T-helper 1 cell (primary cell): ENCODE data around the gene SYVN1.
"Not testable (repeated sequence)": the region's sequence is repeated elsewhere in the genome, so short reads cannot be mapped to it uniquely, and the experiment has no call there.

Source experiments
- DNase-seq, 5 donors: peaks; one replicate each; pipeline ENCODE4 v3.0.0-alpha.2; 2012 to 2020

SYVN1 gene

DNA sequence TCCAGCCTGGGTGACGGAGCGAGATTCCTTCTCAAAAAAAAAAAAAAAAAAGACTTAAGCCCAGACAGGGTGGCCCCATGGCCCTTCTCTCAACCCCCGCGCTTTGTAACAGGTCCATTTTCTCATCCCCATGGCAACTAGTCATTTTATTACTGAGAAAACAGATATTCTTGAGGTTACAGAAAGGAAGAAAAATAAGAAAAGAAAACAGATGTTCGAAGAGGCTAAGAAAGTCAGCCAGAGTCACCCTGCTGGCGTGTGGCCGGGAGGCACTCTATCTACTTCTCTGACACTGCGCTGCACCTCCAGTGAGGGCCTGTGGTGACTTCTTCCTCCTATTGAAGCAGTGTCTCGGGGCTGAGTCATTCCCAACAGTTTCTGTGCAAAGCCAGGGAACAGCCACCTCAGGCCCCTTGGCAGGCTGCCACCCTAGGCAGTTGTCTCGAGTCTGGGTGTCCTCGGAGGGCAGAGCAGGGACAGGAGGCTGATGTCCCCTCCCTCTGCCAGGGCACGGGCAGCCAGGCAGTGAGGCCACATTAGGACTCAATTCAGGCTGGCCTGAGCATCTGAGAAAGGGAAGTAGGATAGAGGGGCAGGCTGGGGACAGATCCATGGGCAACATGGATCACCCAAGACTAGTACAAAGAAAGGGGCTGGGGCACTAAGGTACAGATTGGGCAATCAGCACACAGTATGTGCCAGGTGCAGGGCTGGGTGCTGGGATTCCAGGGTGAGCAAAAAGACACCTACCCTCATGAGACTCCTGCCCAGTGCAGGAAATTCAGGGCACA lies 16.4 kb upstream of the SYVN1 start:
- DNase-seq: peak in 1 of 5 donors; percentile 14

DNA sequence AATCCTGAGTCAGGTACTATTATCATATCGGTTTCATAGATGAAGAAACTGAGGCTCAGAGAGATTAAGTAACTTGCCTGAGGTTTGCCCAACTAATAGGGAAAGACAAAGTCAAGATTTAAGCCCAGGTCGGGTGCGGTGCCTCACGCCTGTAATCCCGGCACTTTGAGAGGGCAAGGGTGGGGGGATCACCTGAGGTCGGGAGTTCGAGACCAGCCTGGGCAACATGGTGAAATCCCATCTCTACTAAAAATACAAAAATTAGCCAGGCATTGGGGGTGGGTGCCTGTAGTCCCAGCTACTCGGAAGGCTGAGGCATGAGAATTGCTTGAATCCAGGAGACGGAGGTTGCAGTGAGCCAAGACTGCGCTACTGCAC lies 15.8 kb upstream of the SYVN1 start:
- DNase-seq: not testable (repeated sequence)

DNA sequence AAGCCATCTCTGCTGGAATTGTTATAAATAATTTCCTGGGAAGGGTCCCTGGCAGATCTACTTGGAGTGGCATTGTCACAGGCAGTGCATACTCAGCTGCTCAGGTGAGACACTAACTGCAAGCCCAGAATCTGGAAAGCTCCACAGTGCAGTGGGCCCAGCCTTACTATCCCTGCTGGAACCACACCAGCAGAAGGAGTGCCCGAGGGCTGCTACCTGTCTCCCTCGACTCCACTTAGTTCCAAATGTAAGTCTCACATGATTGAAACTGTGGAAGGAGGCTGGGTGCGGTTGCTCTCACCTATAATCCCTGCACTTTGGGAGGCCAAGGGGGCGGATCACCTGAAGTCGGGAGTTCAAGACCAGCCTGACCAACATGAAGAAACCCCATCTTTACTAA lies 14.3 kb upstream of the SYVN1 start:
- DNase-seq: no peak

DNA sequence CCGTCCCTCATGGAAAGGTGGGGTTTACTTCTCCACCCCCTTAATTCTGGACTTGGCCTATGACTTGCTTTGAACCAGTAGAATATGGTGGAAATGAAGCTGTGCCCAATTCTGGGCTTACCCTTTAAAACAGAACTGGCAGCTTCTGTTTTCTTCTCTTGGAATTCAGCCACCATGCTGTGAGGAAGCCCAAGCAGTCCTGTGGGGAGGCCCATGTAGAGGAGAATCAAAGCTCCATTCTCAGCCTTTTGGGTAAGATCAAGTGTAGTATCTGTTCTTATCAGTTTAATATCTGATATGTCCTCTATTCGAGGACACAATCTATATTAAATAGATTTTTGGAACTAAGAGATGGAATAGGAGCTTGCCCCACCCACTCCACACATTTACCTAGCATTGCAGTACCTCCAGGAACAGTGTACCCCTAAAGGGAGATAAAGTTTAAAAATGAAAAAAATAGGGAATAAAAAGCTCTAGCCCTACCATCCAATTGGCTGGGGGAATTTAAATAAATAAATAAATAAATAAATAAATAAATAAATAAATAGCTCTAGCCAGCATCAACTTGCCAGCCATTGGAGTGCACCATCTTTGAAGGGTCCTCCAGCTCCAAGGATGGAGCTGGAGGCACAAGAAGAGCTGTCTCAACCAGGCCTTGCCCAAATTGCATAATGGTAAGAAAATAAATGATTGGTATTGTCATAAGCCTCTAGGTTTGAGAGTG lies 13.2 kb upstream of the SYVN1 start:
- DNase-seq: no peak

DNA sequence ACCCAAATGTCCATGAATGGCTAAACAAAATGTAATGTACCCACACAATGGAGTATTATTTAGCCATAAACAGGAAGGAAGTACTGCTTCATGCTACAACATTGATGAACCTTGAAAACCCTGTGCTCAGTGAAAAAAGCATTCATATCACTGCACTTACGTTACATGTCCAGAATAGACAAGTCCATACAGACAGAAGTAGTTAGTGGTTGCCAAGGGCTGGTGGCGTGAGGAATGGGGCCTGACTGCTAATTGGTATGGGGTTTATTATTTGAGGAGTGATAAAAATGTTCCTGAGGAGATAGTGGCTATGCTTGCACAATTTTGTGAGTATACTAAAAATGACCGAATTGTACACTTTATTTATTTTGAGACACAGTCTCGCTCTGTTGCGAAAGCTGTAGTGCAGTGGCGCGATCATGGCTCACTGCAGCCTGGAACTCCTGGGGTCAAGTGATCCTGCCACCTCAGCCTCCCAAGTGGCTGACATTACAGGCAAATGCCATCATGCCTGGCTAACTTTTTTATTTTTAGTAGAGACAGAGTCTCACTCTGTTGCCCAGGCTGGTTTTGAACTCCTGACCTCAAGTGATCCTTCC lies 7.7 kb upstream of the SYVN1 start:
- no peak for DNase-seq

DNA sequence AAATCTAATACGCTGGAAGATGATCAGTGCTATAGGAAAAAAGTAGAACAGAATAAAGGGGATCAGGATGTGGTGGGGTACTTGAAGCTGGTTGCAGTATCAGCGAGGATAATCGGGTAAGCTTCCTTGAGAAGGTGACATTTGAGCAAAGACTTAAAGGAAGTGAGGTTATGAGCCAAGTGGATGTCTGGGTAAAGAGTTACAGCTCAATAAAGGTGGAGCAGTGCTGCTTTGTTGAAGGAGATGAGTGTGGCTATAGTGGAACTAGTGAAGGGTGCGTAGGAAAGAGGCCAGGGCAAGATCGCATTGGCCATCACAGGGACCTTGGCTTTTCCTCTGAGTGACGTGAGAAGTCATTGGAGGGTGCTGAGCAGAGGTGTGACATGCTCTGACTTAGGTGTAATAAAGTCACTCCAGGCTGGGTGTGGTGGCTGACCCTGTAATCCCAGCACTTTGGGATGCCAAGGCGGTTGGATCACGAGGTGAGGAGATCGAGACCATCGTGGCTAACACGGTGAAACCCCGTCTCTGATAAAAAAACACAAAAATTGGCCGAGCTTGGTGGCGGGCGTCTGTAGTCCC lies 2.3 kb upstream of the SYVN1 start:
- DNase-seq: no peak

DNA sequence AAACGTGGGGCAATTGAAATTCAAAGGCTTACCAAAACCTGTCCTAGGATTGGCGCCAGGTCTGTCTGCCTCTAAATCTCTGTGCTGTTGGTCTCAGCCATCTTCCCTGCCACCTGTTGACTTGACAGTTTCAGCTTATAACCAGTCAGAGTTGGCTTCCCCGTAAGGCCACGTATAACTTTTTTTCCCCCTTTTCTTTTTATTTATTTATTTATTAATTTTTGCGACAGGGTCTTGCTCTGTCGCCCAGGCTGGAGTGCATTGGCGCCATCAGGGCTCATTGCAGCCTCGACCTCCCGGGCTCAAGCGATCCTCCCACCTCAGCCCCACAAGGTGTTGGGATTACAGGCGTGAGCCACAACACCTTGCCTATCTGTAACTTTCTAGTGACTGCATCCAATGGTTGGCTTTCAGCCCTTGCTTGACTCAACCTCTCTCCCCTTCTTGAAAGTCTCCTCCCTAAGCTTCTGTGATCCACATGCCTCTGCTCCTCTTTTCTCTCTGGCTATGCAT lies 1.4 kb upstream of the SYVN1 start:
- no peak for DNase-seq

DNA sequence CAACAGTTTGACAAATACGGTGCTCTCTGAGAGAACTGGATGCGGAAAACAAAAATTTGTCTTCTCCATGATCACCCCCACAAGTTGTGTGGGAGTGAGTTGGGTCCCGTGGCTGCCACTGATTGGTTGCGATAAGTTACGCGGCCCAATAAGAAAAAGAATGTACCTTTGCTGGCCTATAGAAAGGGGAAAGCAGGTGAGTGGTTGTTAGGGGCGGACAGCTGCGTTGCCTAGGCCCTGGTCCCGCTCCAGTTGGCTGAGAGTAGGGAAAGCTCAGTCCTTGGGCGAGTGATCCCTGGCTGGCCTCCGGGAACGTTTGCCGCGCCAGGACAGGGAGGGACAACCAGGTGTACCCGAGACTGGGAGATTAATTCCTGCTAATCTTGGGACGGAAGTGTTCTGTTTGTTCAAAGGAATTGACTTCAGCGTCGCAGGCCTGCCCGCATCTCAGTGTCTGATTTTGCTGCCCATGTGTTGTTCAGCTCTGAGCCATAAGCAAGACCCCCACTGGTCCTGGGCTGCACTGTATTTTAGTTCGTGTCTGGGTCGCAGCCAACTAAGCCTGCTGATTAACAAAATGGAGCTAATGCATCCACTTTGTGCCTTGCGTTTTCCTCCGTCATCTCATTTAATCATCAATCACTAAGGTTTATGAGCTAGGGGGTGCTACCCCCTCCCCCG lies 773 bp upstream of the SYVN1 start:
- peak; percentile 69 to 94 (median 79) for DNase-seq

DNA sequence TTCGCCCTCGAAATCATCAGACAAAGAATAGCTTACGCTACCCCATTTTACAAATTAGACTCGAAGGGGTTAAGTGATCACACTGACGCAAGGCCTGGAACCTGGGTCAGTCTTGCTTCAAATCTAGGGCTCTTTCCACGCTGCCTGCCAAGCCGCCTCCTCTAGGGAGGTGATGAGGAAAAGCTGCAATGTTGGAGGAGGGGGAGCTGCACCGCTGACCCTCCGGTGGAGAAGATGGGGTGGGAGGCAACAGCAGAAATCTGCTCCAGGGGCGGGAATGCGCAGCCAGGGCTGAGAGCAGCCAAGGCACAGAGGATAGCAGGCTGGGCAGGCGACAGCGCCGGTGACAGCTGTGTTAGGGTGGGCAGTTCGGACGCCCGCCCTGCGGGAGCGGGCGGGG lies 595 bp downstream of the SYVN1 start:
- DNase-seq: no peak

DNA sequence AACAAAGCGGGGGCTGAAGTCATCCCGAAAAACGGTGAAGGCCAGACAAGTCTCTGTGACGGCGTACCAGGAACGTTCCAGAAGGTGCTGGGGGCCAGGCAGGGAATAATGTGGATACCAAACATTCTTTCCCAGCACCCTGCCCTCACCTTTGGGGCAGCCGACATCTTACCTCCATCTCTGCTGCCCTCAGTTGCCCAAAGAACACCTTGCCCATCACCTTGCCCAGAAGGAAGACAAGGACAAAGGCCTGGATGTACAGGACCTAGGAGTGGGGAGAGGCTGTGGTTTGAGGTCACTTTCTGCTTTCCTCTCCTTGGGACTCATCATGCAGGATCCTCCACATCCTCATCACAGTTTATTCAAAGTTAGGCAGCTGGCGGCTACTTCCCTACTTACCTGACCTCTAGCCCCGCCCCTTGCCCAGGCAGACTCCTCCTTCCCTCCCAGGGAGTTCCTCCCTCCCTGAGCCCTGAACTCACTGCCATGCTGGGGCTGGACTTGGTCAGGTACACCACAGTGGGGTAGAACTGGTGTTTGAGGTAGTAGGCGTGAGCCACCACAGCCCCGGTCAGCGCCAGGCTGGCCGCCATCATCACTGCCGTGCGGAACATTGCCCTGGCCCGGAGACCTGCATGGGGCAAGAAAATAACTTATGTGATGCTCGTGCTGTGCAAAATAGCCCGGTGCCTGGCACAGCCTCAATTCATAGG lies 1.2 kb downstream of the SYVN1 start:
- DNase-seq: peak in 3 of 5 donors; percentile 38 to 43 (median 41)

DNA sequence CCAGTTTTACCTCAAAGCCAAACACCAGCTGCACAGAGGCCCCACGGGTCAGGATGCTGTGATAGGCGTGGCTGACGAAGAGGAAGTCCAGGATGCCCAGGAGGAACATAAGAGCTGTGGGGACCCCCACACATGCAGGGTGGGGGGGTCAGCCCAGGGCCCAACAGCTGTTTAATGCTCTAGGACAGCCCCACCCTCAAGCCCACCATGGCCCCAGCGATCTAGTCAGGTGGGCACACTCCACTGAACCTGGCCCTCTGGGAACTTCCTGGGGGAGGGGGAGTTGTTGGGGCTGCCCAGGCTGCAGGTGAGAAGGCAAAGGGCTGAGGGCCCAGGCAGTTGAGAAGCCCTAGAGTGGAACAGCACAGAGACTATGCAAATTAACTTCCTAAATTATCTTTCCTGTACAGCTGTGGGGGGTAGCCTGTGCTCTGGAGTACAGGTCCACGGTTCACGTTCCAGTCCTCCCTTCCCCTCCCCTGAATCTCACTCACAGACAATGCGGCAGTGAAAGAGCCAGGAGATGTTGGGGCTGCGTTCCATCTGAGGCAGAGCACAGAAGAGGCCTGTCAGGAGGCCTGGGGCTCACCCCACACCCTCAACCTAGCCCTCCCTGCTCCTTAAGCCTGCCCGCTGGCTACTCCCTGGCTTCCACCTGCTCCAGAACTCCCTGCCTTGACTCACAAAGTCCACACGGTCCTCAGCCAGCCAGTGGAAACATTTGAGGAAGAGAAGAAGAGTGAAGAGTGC lies 1.9 kb downstream of the SYVN1 start:
- DNase-seq: no peak

DNA sequence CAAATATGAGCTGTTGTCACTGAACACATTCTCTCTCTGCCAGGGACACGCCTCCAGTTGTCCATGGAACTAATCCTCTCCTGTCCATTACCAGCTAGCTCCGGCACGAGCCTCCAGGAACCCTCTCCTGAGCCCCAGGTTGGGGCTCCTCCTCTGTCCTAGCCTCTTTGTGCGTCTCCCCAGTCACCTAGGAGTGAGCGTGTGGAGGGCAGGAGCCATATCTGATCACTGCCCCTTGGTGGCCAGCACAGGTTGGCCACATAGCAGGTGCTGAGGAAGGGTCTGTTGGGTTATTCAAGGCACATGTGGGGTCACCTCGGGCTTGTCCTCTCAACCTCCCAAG lies 2.5 kb downstream of the SYVN1 start:
- no peak for DNase-seq

DNA sequence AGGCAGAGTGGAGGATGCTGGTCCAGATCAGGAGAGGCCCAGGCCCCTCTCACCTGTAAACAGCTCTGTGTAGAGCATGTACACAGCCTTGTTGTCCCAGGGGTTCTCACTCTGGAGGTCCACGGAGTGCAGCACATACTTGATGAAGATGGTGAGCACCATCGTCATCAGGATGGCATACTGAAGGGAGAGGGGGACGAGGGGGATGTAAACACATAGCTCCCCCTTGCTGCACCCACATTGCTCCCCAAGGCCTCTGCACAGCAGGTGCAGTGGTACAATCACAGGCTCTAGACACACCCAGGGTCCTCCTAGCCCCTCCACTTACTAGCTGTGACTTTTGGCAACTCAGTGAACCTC lies 2.9 kb downstream of the SYVN1 start:
- DNase-seq: no peak

DNA sequence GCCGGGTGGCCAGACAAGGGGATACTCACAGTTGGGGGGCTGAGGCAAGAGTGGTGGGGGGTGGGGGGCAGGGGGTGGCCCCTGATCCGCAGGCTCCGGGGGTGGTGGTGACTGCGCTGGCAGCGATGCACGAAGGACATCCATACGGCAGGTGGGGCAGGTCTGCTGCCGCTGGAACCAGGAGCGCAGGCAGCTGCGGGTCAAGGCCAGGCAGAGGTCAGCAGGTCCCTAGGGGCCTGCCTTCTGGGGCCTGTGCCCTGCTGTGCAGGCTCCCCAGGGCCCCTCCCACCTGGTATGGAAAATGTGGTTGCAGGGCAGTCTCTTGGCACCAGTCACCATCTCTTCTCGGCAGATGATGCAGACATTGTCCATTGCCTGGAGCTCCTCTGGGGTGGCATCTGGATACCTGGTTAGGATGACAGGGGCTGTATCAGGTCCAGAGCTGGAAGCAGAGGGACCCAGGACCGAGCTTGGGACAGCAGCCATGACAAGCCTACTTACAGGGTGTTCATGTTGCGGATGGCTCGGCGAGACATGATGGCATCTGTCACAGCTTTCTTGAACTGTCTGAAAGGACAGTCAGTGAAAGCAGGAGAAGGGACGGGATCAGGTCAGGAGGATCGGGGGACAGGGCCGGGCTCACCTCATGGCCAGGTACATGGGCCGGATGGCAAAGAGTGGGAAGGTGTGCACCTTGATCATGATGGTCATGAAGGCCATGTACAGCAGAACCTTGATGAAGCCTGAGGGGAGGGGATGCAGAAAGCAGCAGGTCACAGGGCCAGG lies 3.5 kb downstream of the SYVN1 start:
- no peak for DNase-seq

DNA sequence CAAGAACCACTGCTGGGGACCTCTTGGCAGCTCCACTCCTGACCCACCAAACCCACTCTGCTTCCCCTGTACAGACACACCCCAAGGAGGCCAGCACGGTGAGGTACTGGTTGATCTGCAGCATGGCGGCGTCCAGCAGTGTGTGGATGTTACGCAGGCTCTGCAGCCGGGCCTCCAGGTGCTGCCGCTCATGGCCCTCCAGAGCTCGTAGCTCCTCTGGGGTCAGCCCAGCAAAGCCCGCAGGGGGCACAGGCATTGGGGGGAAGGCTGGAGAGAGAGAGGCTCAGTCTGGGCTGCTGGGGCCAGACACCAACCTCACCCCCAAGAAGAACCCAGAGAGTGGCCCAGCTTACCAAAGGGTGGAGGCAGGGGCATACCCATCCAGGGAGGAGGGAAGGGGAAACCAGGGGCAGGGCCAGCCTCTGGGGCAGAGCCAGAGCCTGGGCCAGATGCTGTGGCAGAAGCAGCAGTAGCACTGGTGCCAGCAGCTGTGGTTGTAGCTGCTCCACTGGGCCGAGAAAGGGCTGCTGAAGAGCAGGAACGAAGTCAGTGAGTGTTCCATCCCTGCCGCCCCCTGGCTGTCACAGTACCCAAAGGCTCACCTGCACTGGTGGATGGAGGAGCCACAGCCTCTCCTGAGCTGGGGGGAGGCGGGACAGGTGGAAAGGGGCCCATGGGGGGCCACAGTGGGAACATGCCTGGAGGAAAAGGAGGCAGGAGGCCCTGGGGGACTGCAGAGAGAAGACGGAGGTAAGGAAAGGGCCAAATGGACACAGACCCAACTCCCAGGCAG lies 4.5 kb downstream of the SYVN1 start:
- no peak for DNase-seq

DNA sequence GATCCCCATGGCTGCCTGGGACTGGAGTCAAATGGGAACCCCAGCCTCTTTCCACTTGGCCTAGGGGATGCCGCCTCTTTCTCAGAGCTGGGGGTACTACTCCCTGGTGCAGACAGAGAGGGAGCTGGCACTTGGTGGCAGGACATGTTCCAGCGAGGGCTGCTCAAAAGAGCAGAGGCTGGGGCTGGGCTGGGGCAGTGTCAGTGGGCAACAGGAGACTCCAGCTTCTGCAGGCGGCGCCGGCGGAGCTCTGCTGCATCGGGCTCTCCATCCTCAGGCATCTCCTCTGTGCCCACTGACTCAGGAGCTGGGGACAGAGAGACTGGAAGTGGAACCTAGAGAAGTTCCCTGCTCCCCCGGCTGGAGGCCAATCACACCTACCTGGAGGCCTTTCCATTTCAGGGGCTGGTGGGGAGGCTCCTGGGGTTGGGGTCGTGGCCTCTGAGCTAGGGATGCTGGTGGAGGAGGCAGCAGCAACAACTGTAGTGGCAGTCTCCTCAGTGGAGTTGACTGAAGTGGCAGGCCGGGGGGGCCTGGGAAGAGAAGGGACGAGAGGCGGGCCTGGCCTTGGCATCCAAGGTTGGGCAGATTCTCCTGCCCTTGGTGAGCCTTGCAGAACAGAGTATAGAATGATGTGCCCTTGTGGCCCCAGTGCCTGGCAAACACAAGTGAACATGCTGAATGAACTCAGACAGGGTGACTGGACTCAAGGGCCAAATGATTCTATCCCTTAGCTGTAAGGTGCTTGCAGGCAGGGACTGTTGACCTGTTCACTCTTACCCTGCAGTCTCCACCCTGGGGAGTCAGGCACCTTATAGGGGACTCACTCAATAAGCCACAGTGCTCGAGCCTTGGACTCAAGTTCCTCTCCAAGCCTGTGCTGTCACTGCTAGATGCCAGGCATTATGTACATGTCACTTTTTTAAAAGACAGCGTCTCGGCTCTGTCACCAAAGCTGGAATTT lies 5.9 kb downstream of the SYVN1 start:
- no peak for DNase-seq

DNA sequence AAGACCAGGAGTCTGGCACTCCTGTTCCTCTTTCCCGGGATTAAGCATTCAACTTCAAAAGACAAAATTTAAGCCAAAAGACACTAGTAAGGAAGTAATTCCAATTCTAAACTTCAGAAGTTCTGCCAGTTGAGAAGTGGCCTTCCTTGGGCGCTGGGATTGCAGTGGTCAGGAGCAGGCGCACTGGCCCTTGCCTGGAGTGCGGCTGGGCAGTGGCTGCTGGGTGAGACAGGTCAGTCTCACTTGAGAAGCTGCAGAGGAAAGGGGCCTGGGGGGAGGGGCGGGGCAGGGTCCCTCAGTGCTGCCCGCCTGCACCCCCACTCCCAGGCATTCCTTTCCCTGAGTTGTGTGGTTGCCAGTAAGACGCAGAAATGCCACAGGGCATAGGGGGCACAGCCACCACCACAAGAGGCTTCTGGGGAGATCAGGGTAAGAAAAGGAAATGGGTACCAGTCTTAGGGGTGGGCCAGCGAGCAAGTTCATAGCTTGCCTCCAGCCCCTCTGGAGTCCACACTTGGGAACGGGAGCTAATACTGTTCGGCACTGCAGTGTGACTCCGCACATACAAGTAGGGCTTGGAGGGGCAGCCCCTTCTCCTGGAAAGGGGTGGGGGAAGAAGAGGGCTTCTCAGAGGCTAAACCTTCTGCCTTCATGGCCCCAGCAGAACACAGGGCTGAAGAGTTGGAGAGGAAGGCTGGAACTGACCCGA lies 6.7 kb downstream of the SYVN1 start:
- no peak for DNase-seq
